Natural killer cell (primary cell): ENCODE data around the gene NDST1. TPM values are rescaled to one million over a fixed set of nuclear protein-coding genes. Genes with fewer than 3 reads are reported as not detected.
A peak's percentile ranks its signal among the peaks of the same experiment; 100 is the strongest.

ENCODE experiments used
- ATAC-seq, 3 donors: fragments of 150-1000 bp in 2 of 3; fragments of 200-7000 bp in 1 of 3; cut with Tn5 transposase; 1 replicate in 1 of 3; 2 replicates in 2 of 3; pipeline ENCODE4 v1.10.0; 2021; ENCODE audit warnings: mild to moderate bottlenecking in 2 of 3, moderate library complexity in 2 of 3
- DNase-seq, 2 donors: peaks; one replicate each; pipeline versions ENCODE4 v3.0.0 to v3.0.0-alpha.2; 2013 to 2021; ENCODE audit warnings: mixed read lengths in 1 of 2
- H3K27ac ChIP-seq: one replicate; pipeline ENCODE4 v1.5.1; 2013; ENCODE audit warnings: mild to moderate bottlenecking, low read length
- H3K27me3 ChIP-seq: one replicate; pipeline ENCODE4 v1.6.1; 2013; ENCODE audit warnings: low read length; ENCODE audit not compliant: control insufficient read depth, insufficient read depth
- H3K36me3 ChIP-seq: one replicate; pipeline ENCODE4 v1.6.1; 2013; ENCODE audit warnings: low read length; ENCODE audit not compliant: control insufficient read depth, insufficient read depth
- H3K4me1 ChIP-seq: one replicate; pipeline ENCODE4 v1.6.1; 2013; ENCODE audit warnings: low read length; ENCODE audit not compliant: control insufficient read depth, insufficient read depth
- H3K4me3 ChIP-seq: one replicate; pipeline ENCODE4 v1.5.1; 2013; ENCODE audit warnings: low read length
- H3K9me3 ChIP-seq: one replicate; pipeline ENCODE4 v1.6.1; 2013; ENCODE audit warnings: low read length; ENCODE audit not compliant: control insufficient read depth, insufficient read depth
- H3K27ac Mint-ChIP-seq, 2 donors: one replicate each; pipeline ENCODE4 v1.8.0; 2022; ENCODE audit warnings: mild to moderate bottlenecking in 2 of 2, mixed read lengths in 2 of 2, moderate library complexity in 1 of 2
- H3K27me3 Mint-ChIP-seq, 2 donors: one replicate each; pipeline ENCODE4 v1.8.0; 2022; ENCODE audit warnings: low read depth in 2 of 2, mixed read lengths in 2 of 2
- H3K36me3 Mint-ChIP-seq: one replicate; pipeline ENCODE4 v1.8.0; 2022; ENCODE audit warnings: mixed read lengths
- H3K4me1 Mint-ChIP-seq, 2 donors: one replicate each; pipeline ENCODE4 v1.8.0; 2022; ENCODE audit warnings: mixed read lengths in 2 of 2
- H3K4me3 Mint-ChIP-seq: one replicate; pipeline ENCODE4 v1.8.0; 2022; ENCODE audit warnings: mild to moderate bottlenecking, moderate library complexity, mixed read lengths
- H3K9me3 Mint-ChIP-seq, 2 donors: one replicate each; pipeline ENCODE4 v1.8.0; 2022; ENCODE audit warnings: mixed read lengths in 2 of 2
- CTCF ChIP-seq: fragments of 200-600 bp; IDR thresholded peaks from one replicate; pipeline ENCODE4 v1.8.0; 2022; ENCODE audit warnings: antibody characterized with exemption
- WGBS: methylation state at CpG from one replicate; pipeline ENCODE4 v1.1.7; 2013; ENCODE audit warnings: missing lambda C conversion rate; ENCODE audit not compliant: insufficient coverage; 5-methylcytosine and 5-hydroxymethylcytosine counted together
- intact Hi-C: fragments of 100-400 bp; cut with micrococcal nuclease; formaldehyde crosslinking; loops from one replicate; pipeline ENCODE4 v1.14.2; 2022
- total RNA-seq, 4 donors: library from RNA; stranded (reverse); fragments of 120-200 nt in 1 of 4; gene quantifications; one replicate each; pipeline versions ENCODE4 v1.2.3 to v1.2.4, GENCODE V29; 2013 to 2022

NDST1 gene
- total RNA-seq, 3 donors from 2014 or later (not counting 1 experiment from before 2014, with no cell fraction given) = 2.8 to 12.3 (median 4.3) TPM

- DNase-seq = no peak
- H3K9me3 Mint-ChIP-seq = no peaks in the 10 kb centered on the region
- no peaks in the 10 kb centered on the region for H3K9me3 ChIP-seq
- no peak overlapping the region for H3K27ac Mint-ChIP-seq
- H3K4me3 Mint-ChIP-seq = no peak overlapping the region
- H3K4me3 ChIP-seq = no peak overlapping the region
- no peaks in the 10 kb centered on the region for H3K36me3 Mint-ChIP-seq
- ATAC-seq = no peak
- TF ChIP-seq CTCF = no peak
- intact Hi-C loops = no loop called here
- 83% methylated on average over 3 of the region's 3 CpGs for WGBS
- H3K27me3 ChIP-seq = no peaks in the 10 kb centered on the region
- no peaks in the 10 kb centered on the region for H3K4me1 ChIP-seq
- H3K27me3 Mint-ChIP-seq = peaks cover 0 to 4% of the 10 kb centered on the region in 2 donors
- H3K36me3 ChIP-seq = no peaks in the 10 kb centered on the region
- H3K27ac ChIP-seq = no peak overlapping the region
- no peaks in the 10 kb centered on the region for H3K4me1 Mint-ChIP-seq
Measured at GRCh38 chr5:150603491-150603890, 95.6 kb downstream of the NDST1 start.

- no peaks in the 10 kb centered on the region for H3K9me3 ChIP-seq
- intact Hi-C loops = no loop called here
- Mint-ChIP-seq H3K36me3 (no peaks in the 10 kb centered on the region), H3K4me1 (no peaks in the 10 kb centered on the region), H3K27me3 (peaks cover 0 to 7% of the 10 kb centered on the region in 2 donors), H3K9me3 (no peaks in the 10 kb centered on the region), H3K27ac (no peak overlapping the region), H3K4me3 (no peak overlapping the region)
- TF ChIP-seq CTCF = no peak
- no peaks in the 10 kb centered on the region for H3K4me1 ChIP-seq
- DNase-seq = no peak
- no peaks in the 10 kb centered on the region for H3K27me3 ChIP-seq
- 92% methylated on average over 4 of the region's 4 CpGs for WGBS
- H3K27ac ChIP-seq = no peak overlapping the region
- H3K4me3 ChIP-seq = no peak overlapping the region
- no peak for ATAC-seq
- H3K36me3 ChIP-seq = no peaks in the 10 kb centered on the region
Measured at GRCh38 chr5:150604010-150604409, 96.1 kb downstream of the NDST1 start.

- 92% methylated on average over 6 of the region's 6 CpGs for WGBS
- Histone ChIP-seq H3K36me3 (no peaks in the 10 kb centered on the region), H3K27me3 (no peaks in the 10 kb centered on the region), H3K4me3 (no peak overlapping the region), H3K27ac (no peak overlapping the region), H3K4me1 (no peaks in the 10 kb centered on the region), H3K9me3 (no peaks in the 10 kb centered on the region)
- Mint-ChIP-seq H3K4me3 (no peak overlapping the region), H3K36me3 (no peaks in the 10 kb centered on the region), H3K27me3 (peaks cover 0 to 7% of the 10 kb centered on the region in 2 donors), H3K4me1 (no peaks in the 10 kb centered on the region), H3K27ac (no peak overlapping the region), H3K9me3 (no peaks in the 10 kb centered on the region)
- no peak for ATAC-seq
- TF ChIP-seq CTCF = no peak
- intact Hi-C loops = no loop called here
- DNase-seq = no peak
Measured at GRCh38 chr5:150604894-150605440, 97.0 kb downstream of the NDST1 start.

GRCh38 chr5:150605546-150605945 lies 97.6 kb downstream of the NDST1 start:
- H3K4me3 ChIP-seq = no peak overlapping the region
- Mint-ChIP-seq H3K4me1 (no peaks in the 10 kb centered on the region), H3K27ac (no peak overlapping the region), H3K36me3 (no peaks in the 10 kb centered on the region), H3K9me3 (no peaks in the 10 kb centered on the region), H3K27me3 (peaks cover 0 to 7% of the 10 kb centered on the region in 2 donors), H3K4me3 (no peak overlapping the region)
- no peaks in the 10 kb centered on the region for H3K36me3 ChIP-seq
- TF ChIP-seq CTCF = no peak
- H3K9me3 ChIP-seq = no peaks in the 10 kb centered on the region
- 88% methylated on average over 6 of the region's 6 CpGs for WGBS
- intact Hi-C loops = no loop called here
- H3K27me3 ChIP-seq = no peaks in the 10 kb centered on the region
- H3K27ac ChIP-seq = no peak overlapping the region
- no peak for DNase-seq
- H3K4me1 ChIP-seq = no peaks in the 10 kb centered on the region
- peak in 1 of 3 donors; percentile 5 for ATAC-seq
